ENCODE data around the gene CD8B. TPM values are rescaled to one million over a fixed set of nuclear protein-coding genes. Genes with fewer than 3 reads are reported as not detected.

Gene CD8B
- polyA plus RNA-seq, 1 donor from 2014 or later, result not detected

DNA sequence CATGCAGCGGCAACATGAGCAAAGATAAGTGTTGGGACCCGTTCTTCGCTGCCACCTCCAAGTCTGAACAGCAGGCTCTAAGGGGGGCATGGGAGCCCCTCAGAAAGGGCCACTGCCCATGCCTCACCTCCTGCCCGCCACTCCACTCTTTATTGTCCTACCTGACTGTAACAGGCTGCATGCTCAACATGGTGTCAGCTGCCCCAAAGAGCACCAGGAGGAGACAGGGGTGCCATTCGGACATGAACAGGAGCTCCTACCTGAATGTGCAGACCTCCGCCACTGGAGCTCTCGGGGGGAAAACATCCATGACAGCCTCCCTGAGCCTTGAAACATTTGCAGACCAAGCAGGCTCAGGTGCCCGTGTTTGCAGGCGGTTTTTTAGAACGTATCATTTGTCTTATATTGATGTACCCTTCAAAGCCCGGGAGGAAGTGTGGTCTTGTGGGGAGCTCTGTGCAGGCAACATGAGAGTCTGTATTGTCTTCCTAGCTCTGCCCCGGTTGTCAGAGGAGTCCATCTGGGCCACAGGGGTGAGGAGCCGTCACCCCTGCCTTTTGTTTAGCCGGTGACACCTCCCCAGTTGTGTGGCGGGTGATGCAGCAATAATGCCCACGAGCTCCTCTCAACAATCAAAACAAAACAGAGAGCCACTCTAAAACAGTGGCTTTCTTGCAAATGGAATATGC, 35.8 kb downstream of the CD8B start:
- H3K9ac ChIP-seq (ENCODE audit: low read length), result no peak overlapping the region
- no peaks in the 10 kb centered on the region for H3K79me2 ChIP-seq (replicated peaks; ENCODE audit: insufficient read depth, low read length)
- H4K20me1 ChIP-seq (ENCODE audit: insufficient read depth), result no peaks in the 10 kb centered on the region
- TF ChIP-seq TAF1 (IDR thresholded peaks at IDR 0.05; ENCODE audit: low read depth), result no peak
- TF ChIP-seq, protein P1, sequence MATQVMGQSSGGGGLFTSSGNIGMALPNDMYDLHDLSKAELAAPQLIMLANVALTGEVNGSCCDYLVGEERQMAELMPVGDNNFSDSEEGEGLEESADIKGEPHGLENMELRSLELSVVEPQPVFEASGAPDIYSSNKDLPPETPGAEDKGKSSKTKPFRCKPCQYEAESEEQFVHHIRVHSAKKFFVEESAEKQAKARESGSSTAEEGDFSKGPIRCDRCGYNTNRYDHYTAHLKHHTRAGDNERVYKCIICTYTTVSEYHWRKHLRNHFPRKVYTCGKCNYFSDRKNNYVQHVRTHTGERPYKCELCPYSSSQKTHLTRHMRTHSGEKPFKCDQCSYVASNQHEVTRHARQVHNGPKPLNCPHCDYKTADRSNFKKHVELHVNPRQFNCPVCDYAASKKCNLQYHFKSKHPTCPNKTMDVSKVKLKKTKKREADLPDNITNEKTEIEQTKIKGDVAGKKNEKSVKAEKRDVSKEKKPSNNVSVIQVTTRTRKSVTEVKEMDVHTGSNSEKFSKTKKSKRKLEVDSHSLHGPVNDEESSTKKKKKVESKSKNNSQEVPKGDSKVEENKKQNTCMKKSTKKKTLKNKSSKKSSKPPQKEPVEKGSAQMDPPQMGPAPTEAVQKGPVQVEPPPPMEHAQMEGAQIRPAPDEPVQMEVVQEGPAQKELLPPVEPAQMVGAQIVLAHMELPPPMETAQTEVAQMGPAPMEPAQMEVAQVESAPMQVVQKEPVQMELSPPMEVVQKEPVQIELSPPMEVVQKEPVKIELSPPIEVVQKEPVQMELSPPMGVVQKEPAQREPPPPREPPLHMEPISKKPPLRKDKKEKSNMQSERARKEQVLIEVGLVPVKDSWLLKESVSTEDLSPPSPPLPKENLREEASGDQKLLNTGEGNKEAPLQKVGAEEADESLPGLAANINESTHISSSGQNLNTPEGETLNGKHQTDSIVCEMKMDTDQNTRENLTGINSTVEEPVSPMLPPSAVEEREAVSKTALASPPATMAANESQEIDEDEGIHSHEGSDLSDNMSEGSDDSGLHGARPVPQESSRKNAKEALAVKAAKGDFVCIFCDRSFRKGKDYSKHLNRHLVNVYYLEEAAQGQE (IDR thresholded peaks at IDR 0.05; ENCODE audit: borderline replicate concordance), result no peak
- no peak for TF ChIP-seq EP300 (conservative IDR thresholded peaks at IDR 0.05; ENCODE audit: poor library complexity, severe bottlenecking)
- no peak for TF ChIP-seq SMC3 (conservative IDR thresholded peaks at IDR 0.05; ENCODE audit: poor library complexity)
- TF ChIP-seq POLR2AphosphoS5 (IDR thresholded peaks at IDR 0.05), result no peak
- TF ChIP-seq RAD21 (conservative IDR thresholded peaks at IDR 0.05), result no peak
- no peak for TF ChIP-seq MXI1 (conservative IDR thresholded peaks at IDR 0.05; ENCODE audit: poor library complexity, severe bottlenecking)
- TF ChIP-seq, protein P2, sequence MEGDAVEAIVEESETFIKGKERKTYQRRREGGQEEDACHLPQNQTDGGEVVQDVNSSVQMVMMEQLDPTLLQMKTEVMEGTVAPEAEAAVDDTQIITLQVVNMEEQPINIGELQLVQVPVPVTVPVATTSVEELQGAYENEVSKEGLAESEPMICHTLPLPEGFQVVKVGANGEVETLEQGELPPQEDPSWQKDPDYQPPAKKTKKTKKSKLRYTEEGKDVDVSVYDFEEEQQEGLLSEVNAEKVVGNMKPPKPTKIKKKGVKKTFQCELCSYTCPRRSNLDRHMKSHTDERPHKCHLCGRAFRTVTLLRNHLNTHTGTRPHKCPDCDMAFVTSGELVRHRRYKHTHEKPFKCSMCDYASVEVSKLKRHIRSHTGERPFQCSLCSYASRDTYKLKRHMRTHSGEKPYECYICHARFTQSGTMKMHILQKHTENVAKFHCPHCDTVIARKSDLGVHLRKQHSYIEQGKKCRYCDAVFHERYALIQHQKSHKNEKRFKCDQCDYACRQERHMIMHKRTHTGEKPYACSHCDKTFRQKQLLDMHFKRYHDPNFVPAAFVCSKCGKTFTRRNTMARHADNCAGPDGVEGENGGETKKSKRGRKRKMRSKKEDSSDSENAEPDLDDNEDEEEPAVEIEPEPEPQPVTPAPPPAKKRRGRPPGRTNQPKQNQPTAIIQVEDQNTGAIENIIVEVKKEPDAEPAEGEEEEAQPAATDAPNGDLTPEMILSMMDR (IDR thresholded peaks at IDR 0.05; ENCODE audit: poor library complexity, severe bottlenecking), result no peak
- no peak for TF ChIP-seq EZH2 (IDR thresholded peaks at IDR 0.05; ENCODE audit: borderline replicate concordance, insufficient read depth, low read length, poor library complexity, severe bottlenecking)
- H3K27ac ChIP-seq (ENCODE audit: low read length), result no peak overlapping the region
- no peaks in the 10 kb centered on the region for H3K27me3 ChIP-seq (ENCODE audit: insufficient read depth, low read depth, low read length)
- H3K9me2 ChIP-seq (ENCODE audit: insufficient read depth, low read length), result no peaks in the 10 kb centered on the region
- H2AFZ ChIP-seq (ENCODE audit: low read depth, low read length), result no peak overlapping the region
- no peaks in the 10 kb centered on the region for H3K36me3 ChIP-seq (ENCODE audit: insufficient read depth, low read length)
- no peaks in the 10 kb centered on the region for H3F3A ChIP-seq (ENCODE audit: insufficient read depth, low read length, poor library complexity, severe bottlenecking)
- H3K4me3 ChIP-seq (ENCODE audit: low read length), result no peak overlapping the region
- no peak overlapping the region for H3K4me2 ChIP-seq (ENCODE audit: low read length)
- no peaks in the 10 kb centered on the region for H3K9me3 ChIP-seq (ENCODE audit: low read length)

DNA sequence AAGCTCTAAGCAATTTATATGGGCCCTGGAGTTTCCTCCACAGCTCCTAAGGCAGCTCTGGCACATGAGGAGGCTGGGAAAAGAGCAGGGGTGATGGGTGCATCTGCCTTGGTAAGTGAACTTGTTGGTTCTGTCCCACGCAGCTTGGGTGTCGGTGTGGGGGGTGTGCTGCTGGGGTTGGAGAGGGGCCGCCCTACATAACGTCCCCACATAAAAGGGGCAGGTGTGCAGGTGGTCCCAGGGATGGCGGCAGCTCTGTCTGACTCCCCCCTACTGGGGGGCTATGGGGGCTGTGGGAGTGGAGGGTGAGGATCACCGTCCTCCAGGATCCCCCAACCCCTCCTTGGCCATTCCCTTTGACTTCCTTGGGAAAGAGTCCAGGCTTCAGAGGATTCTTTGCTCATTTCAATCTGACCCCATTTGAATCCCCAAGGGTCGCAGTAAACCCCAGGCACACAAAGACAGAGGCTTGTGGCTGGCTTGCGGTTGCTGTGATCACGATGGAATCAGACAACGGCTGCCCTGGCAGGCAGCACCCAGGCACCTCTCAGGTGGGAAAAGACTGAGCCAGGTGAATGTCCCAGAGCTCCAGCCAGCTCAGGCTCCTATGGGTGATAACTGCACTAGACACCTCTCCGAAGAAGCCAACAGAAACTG, 36.5 kb downstream of the CD8B start:
- H3F3A ChIP-seq (ENCODE audit: insufficient read depth, low read length, poor library complexity, severe bottlenecking), result no peaks in the 10 kb centered on the region
- no peaks in the 10 kb centered on the region for H3K27me3 ChIP-seq (ENCODE audit: insufficient read depth, low read depth, low read length)
- H3K4me2 ChIP-seq (ENCODE audit: low read length), result no peak overlapping the region
- H3K9me3 ChIP-seq (ENCODE audit: low read length), result no peaks in the 10 kb centered on the region
- no peak overlapping the region for H3K27ac ChIP-seq (ENCODE audit: low read length)
- no peak overlapping the region for H2AFZ ChIP-seq (ENCODE audit: low read depth, low read length)
- H3K9ac ChIP-seq (ENCODE audit: low read length), result no peak overlapping the region
- TF ChIP-seq SMC3 (conservative IDR thresholded peaks at IDR 0.05; ENCODE audit: poor library complexity), result no peak
- no peak for TF ChIP-seq POLR2AphosphoS5 (IDR thresholded peaks at IDR 0.05)
- TF ChIP-seq RAD21 (conservative IDR thresholded peaks at IDR 0.05), result no peak
- TF ChIP-seq, protein P2 (IDR thresholded peaks at IDR 0.05; ENCODE audit: poor library complexity, severe bottlenecking), result no peak
- TF ChIP-seq EZH2 (IDR thresholded peaks at IDR 0.05; ENCODE audit: borderline replicate concordance, insufficient read depth, low read length, poor library complexity, severe bottlenecking), result no peak
- TF ChIP-seq MXI1 (conservative IDR thresholded peaks at IDR 0.05; ENCODE audit: poor library complexity, severe bottlenecking), result no peak
- TF ChIP-seq EP300 (conservative IDR thresholded peaks at IDR 0.05; ENCODE audit: poor library complexity, severe bottlenecking), result no peak
- TF ChIP-seq TAF1 (IDR thresholded peaks at IDR 0.05; ENCODE audit: low read depth), result no peak
- TF ChIP-seq, protein P1 (IDR thresholded peaks at IDR 0.05; ENCODE audit: borderline replicate concordance), result no peak
- no peaks in the 10 kb centered on the region for H3K79me2 ChIP-seq (replicated peaks; ENCODE audit: insufficient read depth, low read length)
- no peaks in the 10 kb centered on the region for H3K36me3 ChIP-seq (ENCODE audit: insufficient read depth, low read length)
- no peaks in the 10 kb centered on the region for H3K9me2 ChIP-seq (ENCODE audit: insufficient read depth, low read length)
- no peaks in the 10 kb centered on the region for H4K20me1 ChIP-seq (ENCODE audit: insufficient read depth)
- no peak overlapping the region for H3K4me3 ChIP-seq (ENCODE audit: low read length)

Measured in neural cell (in vitro differentiated cells).